ENCODE measurements around the gene EPB41. TPM values are rescaled to one million over a fixed set of nuclear protein-coding genes. Genes with fewer than 3 reads are reported as not detected.
"Not testable (repeated sequence)": the region's sequence is repeated elsewhere in the genome, so short reads cannot be mapped to it uniquely, and the experiment has no call there.

Gene EPB41
- total and polyA plus RNA-seq, 2 experiments from 2014 or later: 13.2 to 60.8 TPM

- H4K20me1 ChIP-seq (ENCODE audit: insufficient read depth, poor library complexity, severe bottlenecking): no peaks in the 10 kb centered on the region
- peak; percentile 44 for DNase-seq (ENCODE audit: low spot score)
- 86% methylated on average over 1 of the region's 1 CpG for WGBS (ENCODE audit: low lambda C conversion rate, missing lambda C conversion rate)
Measured at GRCh38 chr1:29033829-29034466, 119.6 kb downstream of the EPB41 start.

GRCh38 chr1:29043274-29043965, 129.1 kb downstream of the EPB41 start:
- no peak for DNase-seq (ENCODE audit: low spot score)
- 77% methylated on average over 6 of the region's 6 CpGs for WGBS (ENCODE audit: low lambda C conversion rate, missing lambda C conversion rate)
- no peaks in the 10 kb centered on the region for H3K9me3 ChIP-seq (ENCODE audit: low read depth)

More at GRCh38 chr1:29033829-29034466, 119.6 kb downstream of the EPB41 start:
- Histone ChIP-seq H3K4me2 (no peak overlapping the region), H3K4me3 (no peak overlapping the region), H2AFZ (no peak overlapping the region), H3K9me2 (replicated peaks; ENCODE audit: insufficient read depth) (no peaks in the 10 kb centered on the region), H3K36me3 (replicated peaks; ENCODE audit: insufficient read depth, low read depth) (no peaks in the 10 kb centered on the region), H3K79me2 (no peaks in the 10 kb centered on the region), H3K27ac (no peak overlapping the region), H3K9me3 (ENCODE audit: low read depth) (no peaks in the 10 kb centered on the region), H3K27me3 (no peaks in the 10 kb centered on the region), H3K4me1 (ENCODE audit: insufficient read depth) (no peaks in the 10 kb centered on the region)
- TF ChIP-seq CTCF (IDR thresholded peaks at IDR 0.05; ENCODE audit: poor library complexity) (peak; percentile 74), EZH2 (IDR thresholded peaks at IDR 0.05; ENCODE audit: borderline replicate concordance) (no peak)

GRCh38 chr1:29044010-29044409, 129.6 kb downstream of the EPB41 start:
- no peaks in the 10 kb centered on the region for H3K4me1 ChIP-seq (ENCODE audit: insufficient read depth)
- H2AFZ ChIP-seq: no peak overlapping the region
- no peak for TF ChIP-seq CTCF (IDR thresholded peaks at IDR 0.05; ENCODE audit: poor library complexity)
- TF ChIP-seq EZH2 (IDR thresholded peaks at IDR 0.05; ENCODE audit: borderline replicate concordance): no peak
- TF ChIP-seq EZH2phosphoT487 (IDR thresholded peaks at IDR 0.05; ENCODE audit: low read depth, severe bottlenecking, unreplicated experiment): no peak
- no peak overlapping the region for H3K4me2 ChIP-seq
- no peaks in the 10 kb centered on the region for H3K9me2 ChIP-seq (replicated peaks; ENCODE audit: insufficient read depth)
- H4K20me1 ChIP-seq (ENCODE audit: insufficient read depth, poor library complexity, severe bottlenecking): no peaks in the 10 kb centered on the region
- H3K79me2 ChIP-seq: no peaks in the 10 kb centered on the region
- no peak overlapping the region for H3K4me3 ChIP-seq
- H3K27me3 ChIP-seq: no peaks in the 10 kb centered on the region
- no peaks in the 10 kb centered on the region for H3K9me3 ChIP-seq (ENCODE audit: low read depth)
- no peak overlapping the region for H3K27ac ChIP-seq
- no peaks in the 10 kb centered on the region for H3K36me3 ChIP-seq (replicated peaks; ENCODE audit: insufficient read depth, low read depth)
- no peak for DNase-seq (ENCODE audit: low spot score)

More at GRCh38 chr1:29043274-29043965, 129.1 kb downstream of the EPB41 start:
- H3K27ac ChIP-seq: no peak overlapping the region
- no peak overlapping the region for H2AFZ ChIP-seq
- no peaks in the 10 kb centered on the region for H3K4me1 ChIP-seq (ENCODE audit: insufficient read depth)
- TF ChIP-seq CTCF (IDR thresholded peaks at IDR 0.05; ENCODE audit: poor library complexity): no peak
- TF ChIP-seq EZH2 (IDR thresholded peaks at IDR 0.05; ENCODE audit: borderline replicate concordance): no peak
- no peaks in the 10 kb centered on the region for H3K27me3 ChIP-seq
- H3K36me3 ChIP-seq (replicated peaks; ENCODE audit: insufficient read depth, low read depth): no peaks in the 10 kb centered on the region
- no peaks in the 10 kb centered on the region for H3K9me2 ChIP-seq (replicated peaks; ENCODE audit: insufficient read depth)
- no peak overlapping the region for H3K4me2 ChIP-seq
- no peaks in the 10 kb centered on the region for H3K79me2 ChIP-seq
- no peak overlapping the region for H3K4me3 ChIP-seq
- H4K20me1 ChIP-seq (ENCODE audit: insufficient read depth, poor library complexity, severe bottlenecking): no peaks in the 10 kb centered on the region

- 94% methylated on average over 1 of the region's 1 CpG for WGBS (ENCODE audit: low lambda C conversion rate, missing lambda C conversion rate)
- not testable (repeated sequence) for H2AFZ ChIP-seq
Measured at GRCh38 chr1:29045663-29046062, 131.3 kb downstream of the EPB41 start.

More at GRCh38 chr1:29045663-29046062, 131.3 kb downstream of the EPB41 start:
- H3K9me2 ChIP-seq (replicated peaks; ENCODE audit: insufficient read depth); H3K4me3 ChIP-seq; H3K79me2 ChIP-seq; H3K4me2 ChIP-seq; H3K27me3 ChIP-seq; H4K20me1 ChIP-seq (ENCODE audit: insufficient read depth, poor library complexity, severe bottlenecking); H3K36me3 ChIP-seq (replicated peaks; ENCODE audit: insufficient read depth, low read depth); H3K27ac ChIP-seq; DNase-seq (ENCODE audit: low spot score); H3K9me3 ChIP-seq (ENCODE audit: low read depth); H3K4me1 ChIP-seq (ENCODE audit: insufficient read depth): not testable (repeated sequence)

Data from hepatocyte (in vitro differentiated cells).